Naive B cell (primary cell): ENCODE results near the gene AMBRA1. TPM values are rescaled to one million over a fixed set of nuclear protein-coding genes. Genes with fewer than 3 reads are reported as not detected.
A peak's percentile ranks its signal among the peaks of the same experiment; 100 is the strongest.
"Not testable (repeated sequence)": the region's sequence is repeated elsewhere in the genome, so short reads cannot be mapped to it uniquely, and the experiment has no call there.

Source experiments
- ATAC-seq, 2 donors: fragments of 150-1000 bp; cut with Tn5 transposase; 2 replicates each; pipeline ENCODE4 v1.10.0; 2021; ENCODE audit warnings: low read depth in 2 of 2, mild to moderate bottlenecking in 2 of 2, moderate library complexity in 2 of 2
- DNase-seq: peaks from one replicate; pipeline ENCODE4 v3.0.0; 2022
- H3K27ac Mint-ChIP-seq, 6 donors: one replicate each; pipeline ENCODE4 v1.8.0; 2020 to 2022; ENCODE audit warnings: mild to moderate bottlenecking in 6 of 6, mixed read lengths in 6 of 6, moderate library complexity in 5 of 6, inconsistent platforms in 2 of 6
- H3K27me3 Mint-ChIP-seq, 3 donors: one replicate each; pipeline ENCODE4 v1.8.0; 2021 to 2022; ENCODE audit warnings: mixed read lengths in 3 of 3, mild to moderate bottlenecking in 1 of 3
- H3K36me3 Mint-ChIP-seq, 2 donors: one replicate each; pipeline ENCODE4 v1.8.0; 2020 to 2022; ENCODE audit warnings: mixed read lengths in 2 of 2, inconsistent platforms in 1 of 2, mild to moderate bottlenecking in 1 of 2
- H3K4me1 Mint-ChIP-seq, 3 donors: one replicate each; pipeline ENCODE4 v1.8.0; 2020 to 2022; ENCODE audit warnings: mixed read lengths in 3 of 3, inconsistent platforms in 1 of 3, mild to moderate bottlenecking in 1 of 3, moderate library complexity in 1 of 3
- H3K4me3 Mint-ChIP-seq, 8 donors: one replicate each; pipeline ENCODE4 v1.8.0; 2020 to 2022; ENCODE audit warnings: mild to moderate bottlenecking in 8 of 8, mixed read lengths in 8 of 8, moderate library complexity in 8 of 8, inconsistent platforms in 2 of 8
- H3K9me3 Mint-ChIP-seq, 7 donors: one replicate each; pipeline ENCODE4 v1.8.0; 2020 to 2022; ENCODE audit warnings: mixed read lengths in 7 of 7, mild to moderate bottlenecking in 5 of 7, inconsistent platforms in 2 of 7, moderate library complexity in 1 of 7
- polyA plus RNA-seq, 6 donors: library from polyadenylated mRNA; unstranded; fragments of 300-500 nt; fragmentation: Illumina TruSeq; gene quantifications; one replicate each; pipeline ENCODE4 v1.2.3, GENCODE V29; 2021; ENCODE audit warnings: low read depth in 6 of 6

Gene AMBRA1
- polyA plus RNA-seq, 6 donors from 2014 or later = 6.6 to 11.3 (median 7.8) TPM

DNA sequence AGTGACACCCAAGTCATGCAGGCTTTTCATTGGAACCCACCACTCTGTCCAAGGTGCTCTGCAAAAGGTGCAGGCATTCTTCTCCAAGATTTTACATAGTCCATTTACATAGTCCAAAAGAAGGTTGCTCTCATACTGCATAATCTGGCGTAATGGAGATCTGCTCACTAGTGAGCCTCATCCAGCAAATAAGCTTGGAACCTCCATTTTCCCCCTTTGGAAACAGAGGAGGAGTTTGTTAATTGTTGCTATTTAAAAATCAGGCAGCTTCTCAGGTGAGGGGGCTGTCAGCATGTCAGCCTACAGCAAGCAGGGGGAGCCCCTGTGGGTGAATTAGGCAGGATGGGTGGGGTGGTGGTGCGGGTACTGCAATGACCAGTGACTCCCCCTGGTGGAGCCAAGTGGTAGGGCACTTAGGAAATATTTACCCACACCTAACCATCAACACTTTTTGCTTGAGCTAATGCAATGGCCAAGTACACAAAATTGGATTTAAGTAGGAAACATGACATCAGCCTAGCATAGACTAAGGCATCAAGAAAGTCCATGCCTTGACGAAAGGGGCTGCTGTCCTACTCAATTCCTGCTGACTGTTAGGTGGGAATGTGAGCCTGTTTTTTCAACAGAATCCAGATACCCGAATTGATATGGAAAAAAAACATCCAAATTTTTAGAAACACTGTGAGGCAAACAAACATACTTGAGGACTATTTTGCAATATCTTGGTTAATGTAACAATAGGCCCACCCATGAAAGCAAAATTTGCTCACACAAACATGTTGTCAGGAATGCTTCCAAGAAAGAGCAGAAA is 64.5 kb downstream of the AMBRA1 start:
- H3K9me3 Mint-ChIP-seq = no peaks in the 10 kb centered on the region
- peak; percentile 73 for DNase-seq
- peak overlapping the region in 4 of 6 donors; percentile 23 to 70 (median 44) for H3K27ac Mint-ChIP-seq
- H3K4me3 Mint-ChIP-seq = no peak overlapping the region
- no peaks in the 10 kb centered on the region for H3K27me3 Mint-ChIP-seq
- ATAC-seq = peak; percentile 99 to 100
- H3K4me1 Mint-ChIP-seq = peaks cover 28 to 36% (median 31%) of the 10 kb centered on the region in 3 donors
- H3K36me3 Mint-ChIP-seq = peaks cover 0 to 5% of the 10 kb centered on the region in 2 donors

DNA sequence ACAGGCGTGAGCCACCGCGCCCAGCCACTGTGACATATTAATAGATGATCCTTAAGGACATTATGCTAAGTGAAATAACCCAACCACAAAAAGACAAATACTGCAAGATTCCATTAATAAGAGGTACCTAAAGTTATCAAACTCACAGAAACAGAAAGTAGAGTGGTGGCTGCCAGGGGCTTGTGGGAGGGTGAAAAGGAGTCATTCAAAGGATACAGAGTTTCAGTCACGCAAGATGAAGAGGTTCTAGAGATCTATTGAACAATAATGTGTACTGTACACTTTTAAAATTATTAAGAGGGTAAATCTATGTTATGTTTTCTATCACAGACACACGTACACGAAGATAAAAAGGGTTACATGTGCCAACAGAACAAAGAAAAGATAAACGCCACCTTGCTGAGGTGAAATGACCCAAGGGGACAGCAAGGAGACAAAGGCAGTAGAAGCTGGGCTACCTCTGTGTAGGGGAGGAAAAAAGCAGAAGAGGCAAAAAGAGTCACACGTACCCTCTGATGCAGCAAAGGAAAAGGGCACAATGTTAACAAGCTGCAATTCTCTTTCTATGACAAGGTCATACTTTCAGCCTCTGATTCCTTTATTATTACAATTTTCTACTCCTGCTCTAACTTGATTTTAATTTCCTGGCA is 65.3 kb downstream of the AMBRA1 start:
- Mint-ChIP-seq H3K27ac (peak overlapping the region in 3 of 6 donors; percentile 27 to 70 (median 42)), H3K4me3 (no peak overlapping the region), H3K9me3 (no peaks in the 10 kb centered on the region), H3K36me3 (peaks cover 0 to 5% of the 10 kb centered on the region in 2 donors), H3K4me1 (peaks cover 25 to 34% (median 30%) of the 10 kb centered on the region in 3 donors), H3K27me3 (no peaks in the 10 kb centered on the region)
- no peak for ATAC-seq
- DNase-seq = no peak

DNA sequence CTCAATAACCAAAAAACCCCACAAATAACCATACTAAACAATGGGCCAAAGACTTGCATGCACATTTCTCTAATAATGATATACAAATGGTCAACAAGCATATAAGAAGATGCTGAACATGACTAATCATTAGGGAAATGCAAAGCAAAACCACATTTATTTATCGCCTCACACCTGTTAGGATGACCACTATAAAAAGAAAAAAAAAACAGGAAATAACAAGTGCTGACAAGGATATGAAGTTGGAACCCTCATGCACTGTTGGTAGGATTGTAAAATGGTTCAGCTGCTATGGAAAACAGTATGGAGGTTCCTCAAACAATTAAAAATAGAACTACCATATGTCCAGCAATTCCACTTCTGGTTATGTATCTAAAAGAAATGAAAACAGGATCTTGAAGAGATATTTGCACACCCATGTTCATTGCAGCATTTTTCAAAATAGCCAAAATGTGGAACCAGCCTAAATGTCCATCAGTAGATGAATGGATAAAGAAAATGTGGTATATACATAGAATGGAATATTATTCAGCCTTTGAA is 66.2 kb downstream of the AMBRA1 start:
- H3K9me3 Mint-ChIP-seq = no peaks in the 10 kb centered on the region
- ATAC-seq = no peak
- H3K4me3 Mint-ChIP-seq = no peak overlapping the region

DNA sequence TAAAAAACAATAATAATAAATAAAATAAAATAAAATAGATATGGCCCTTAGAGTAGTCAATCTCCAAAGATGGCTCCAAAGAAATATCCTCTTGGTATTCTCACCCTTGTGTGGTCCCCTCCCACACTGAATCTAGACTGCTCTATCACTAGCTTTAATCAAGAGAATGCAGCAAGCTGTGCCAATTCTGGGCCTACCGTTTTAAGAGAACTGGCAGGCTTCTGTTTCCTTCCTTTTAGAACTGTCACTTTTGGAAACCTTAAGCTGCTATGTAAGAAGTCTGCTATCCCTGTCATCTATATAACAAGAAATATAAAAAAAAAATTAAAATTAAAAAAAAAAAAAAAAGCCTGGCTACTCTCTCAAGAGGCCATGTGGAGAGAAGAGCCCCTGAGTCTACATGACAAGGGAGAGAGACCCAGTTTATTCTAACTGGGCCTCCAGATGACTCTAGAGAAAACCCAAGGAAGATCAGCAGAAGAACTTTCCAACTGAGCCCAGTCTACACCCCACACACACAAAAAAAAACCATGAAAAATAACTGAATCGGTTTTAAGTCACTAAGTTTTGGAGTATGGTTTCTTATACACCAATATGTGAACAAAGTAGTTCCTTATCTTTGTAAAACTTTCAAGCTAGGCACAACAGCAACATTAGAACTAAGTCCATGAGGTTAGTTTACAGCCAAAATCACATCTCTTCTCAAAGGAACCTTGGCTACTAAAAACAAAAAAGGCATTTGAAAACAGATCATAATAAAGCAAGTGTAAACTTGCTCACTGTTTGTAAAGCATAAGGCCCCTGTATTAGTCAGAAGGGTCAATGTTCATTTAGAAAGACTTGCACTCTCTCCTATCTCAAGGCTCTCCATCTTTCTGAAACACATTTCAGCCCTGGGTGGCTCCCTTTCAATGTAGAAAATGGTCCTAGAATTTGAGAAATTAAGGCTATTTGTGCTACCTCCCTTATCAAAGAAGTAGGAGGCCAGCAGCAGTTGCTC is 67.3 kb downstream of the AMBRA1 start:
- H3K4me1 Mint-ChIP-seq = peaks cover 40 to 50% (median 49%) of the 10 kb centered on the region in 3 donors
- H3K36me3 Mint-ChIP-seq = peaks cover 0 to 5% of the 10 kb centered on the region in 2 donors
- no peaks in the 10 kb centered on the region for H3K9me3 Mint-ChIP-seq
- no peaks in the 10 kb centered on the region for H3K27me3 Mint-ChIP-seq
- peak overlapping the region in 1 of 6 donors; percentile 54 for H3K27ac Mint-ChIP-seq
- ATAC-seq = no peak
- no peak for DNase-seq
- peak overlapping the region in 1 of 8 donors; percentile 22 for H3K4me3 Mint-ChIP-seq

More for the DNA sequence above, 66.2 kb downstream of the AMBRA1 start:
- Mint-ChIP-seq H3K27ac (no peak overlapping the region), H3K27me3 (no peaks in the 10 kb centered on the region), H3K4me1 (peaks cover 30 to 39% (median 37%) of the 10 kb centered on the region in 3 donors), H3K36me3 (peaks cover 0 to 5% of the 10 kb centered on the region in 2 donors)
- no peak for DNase-seq

DNA sequence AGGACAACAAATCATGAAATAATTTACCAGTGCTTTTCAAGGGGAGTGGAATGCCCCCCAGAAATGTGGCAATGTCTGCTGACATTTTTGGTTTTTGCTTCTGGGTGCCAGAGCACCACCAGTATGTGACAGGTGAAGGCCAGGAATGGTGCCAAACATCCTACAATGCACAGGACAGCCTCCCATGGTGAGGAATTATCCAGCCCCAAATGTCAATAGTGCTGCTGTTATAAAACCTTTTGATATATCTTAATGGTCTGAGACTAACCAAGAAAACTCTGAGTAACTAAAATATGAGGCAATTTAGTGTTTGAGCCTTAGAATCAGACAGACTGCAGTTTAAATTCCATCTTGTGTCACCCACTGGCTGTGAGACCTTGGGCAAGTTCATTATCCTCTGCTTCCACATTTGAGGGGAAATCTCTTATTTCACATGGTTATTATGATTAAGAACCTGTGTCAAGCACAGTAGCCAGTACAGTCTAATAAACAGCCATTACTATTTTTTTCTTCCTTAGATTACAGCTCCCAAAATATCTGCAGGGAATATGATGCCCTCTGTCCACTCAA is 69.5 kb downstream of the AMBRA1 start:
- Mint-ChIP-seq H3K36me3 (peaks cover 0 to 5% of the 10 kb centered on the region in 2 donors), H3K4me1 (peaks cover 34 to 43% (median 40%) of the 10 kb centered on the region in 3 donors)

DNA sequence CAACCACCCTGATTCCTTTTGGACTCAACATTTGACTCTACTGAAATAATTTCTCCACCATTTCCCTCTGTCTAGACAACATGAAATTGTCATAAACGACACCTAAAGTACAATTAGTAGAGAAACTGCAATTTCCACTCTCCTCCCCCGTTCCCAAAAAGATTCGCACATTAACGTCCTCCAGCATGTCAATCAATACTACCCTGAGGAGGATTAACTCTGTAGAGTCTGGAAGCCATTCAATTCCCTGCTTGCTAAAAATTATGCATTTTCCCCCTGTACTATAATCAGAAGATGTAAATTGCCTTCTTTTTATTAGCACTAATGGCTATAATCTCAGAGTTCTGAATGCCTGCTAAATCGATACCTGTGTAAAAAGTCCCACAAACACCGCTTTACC is 70.5 kb downstream of the AMBRA1 start:
- DNase-seq (no peak), ATAC-seq (no peak)
- H3K27me3 Mint-ChIP-seq = no peaks in the 10 kb centered on the region
- peak overlapping the region in 3 of 6 donors; percentile 2 to 82 (median 43) for H3K27ac Mint-ChIP-seq
- no peaks in the 10 kb centered on the region for H3K9me3 Mint-ChIP-seq
- no peak overlapping the region for H3K4me3 Mint-ChIP-seq
- H3K4me1 Mint-ChIP-seq = peaks cover 27 to 38% (median 30%) of the 10 kb centered on the region in 3 donors
- H3K36me3 Mint-ChIP-seq = peaks cover 0 to 5% of the 10 kb centered on the region in 2 donors

More for the DNA sequence above, 69.5 kb downstream of the AMBRA1 start:
- Mint-ChIP-seq H3K4me3 (no peak overlapping the region), H3K27ac (no peak overlapping the region), H3K9me3 (no peaks in the 10 kb centered on the region), H3K27me3 (no peaks in the 10 kb centered on the region)
- ATAC-seq = no peak
- no peak for DNase-seq

DNA sequence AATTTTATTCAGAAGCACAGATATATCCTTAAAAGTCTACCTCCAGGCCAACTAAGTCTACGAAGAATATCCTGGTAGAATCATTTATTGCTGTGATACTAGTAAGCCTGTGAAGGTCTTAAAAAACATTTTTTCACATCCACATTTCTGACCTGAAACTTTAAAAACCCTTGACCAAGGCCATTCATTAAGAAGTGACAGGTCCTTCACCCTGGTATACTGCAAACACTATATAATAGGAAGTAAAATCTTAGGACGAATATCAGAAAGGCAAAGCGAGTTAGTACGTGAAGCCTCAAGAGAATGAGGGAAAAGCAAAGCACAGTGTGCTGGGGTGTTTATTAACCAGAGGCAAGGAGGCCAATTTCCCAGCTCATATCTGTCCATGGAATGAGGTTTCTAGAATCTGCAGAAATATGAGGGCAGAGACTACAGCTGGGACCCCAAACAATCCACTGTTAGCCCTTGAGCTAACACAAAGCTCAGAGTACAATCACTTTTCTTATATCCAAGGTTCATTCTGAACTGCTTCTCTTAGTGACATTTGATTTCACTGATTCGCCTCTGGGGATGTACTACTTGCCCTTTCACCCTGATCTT is 71.0 kb downstream of the AMBRA1 start:
- Mint-ChIP-seq H3K9me3 (no peaks in the 10 kb centered on the region), H3K4me3 (no peak overlapping the region), H3K27me3 (no peaks in the 10 kb centered on the region), H3K4me1 (peaks cover 26 to 38% (median 28%) of the 10 kb centered on the region in 3 donors), H3K36me3 (peaks cover 0 to 5% of the 10 kb centered on the region in 2 donors), H3K27ac (peak overlapping the region in 2 of 6 donors; percentile 18 to 43)
- no peak for ATAC-seq
- DNase-seq = no peak

DNA sequence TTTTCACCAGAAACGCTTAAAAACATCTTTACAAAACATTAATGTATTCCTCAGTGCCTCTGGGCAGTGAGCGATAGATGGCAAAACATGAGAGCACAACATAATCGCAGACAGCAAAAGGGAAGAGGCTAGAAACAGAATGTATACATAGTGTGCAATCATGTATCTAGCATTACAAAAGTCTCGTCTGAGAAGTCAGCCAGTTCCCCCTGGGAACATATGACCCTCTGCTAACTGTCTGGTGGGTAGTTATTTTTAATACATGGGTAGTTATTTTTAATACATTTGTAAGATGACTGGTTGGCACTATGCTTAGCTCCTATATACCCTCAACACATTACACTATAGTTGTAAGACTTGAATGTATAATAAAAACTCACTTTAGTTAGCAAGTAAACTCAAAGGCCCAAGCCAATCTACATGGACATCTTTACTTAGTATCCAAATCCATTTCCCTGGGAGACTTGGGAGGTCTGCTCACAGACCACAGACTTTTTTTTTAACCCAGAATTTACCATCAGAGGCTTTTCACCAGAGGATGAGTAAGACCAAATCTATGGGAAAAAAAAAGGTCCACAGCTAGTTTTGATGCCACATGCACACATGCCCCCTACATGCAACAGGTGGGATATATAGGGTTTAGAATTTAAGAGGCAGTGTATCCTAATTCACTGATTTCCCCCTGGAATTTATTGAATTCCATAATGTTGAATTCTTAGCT is 71.7 kb downstream of the AMBRA1 start:
- H3K27ac Mint-ChIP-seq = no peak overlapping the region
- H3K27me3 Mint-ChIP-seq = no peaks in the 10 kb centered on the region
- H3K9me3 Mint-ChIP-seq = no peaks in the 10 kb centered on the region
- H3K4me3 Mint-ChIP-seq = no peak overlapping the region
- H3K36me3 Mint-ChIP-seq = peaks cover 0 to 5% of the 10 kb centered on the region in 2 donors
- DNase-seq (no peak), ATAC-seq (no peak)
- H3K4me1 Mint-ChIP-seq = peaks cover 22 to 35% (median 28%) of the 10 kb centered on the region in 3 donors

DNA sequence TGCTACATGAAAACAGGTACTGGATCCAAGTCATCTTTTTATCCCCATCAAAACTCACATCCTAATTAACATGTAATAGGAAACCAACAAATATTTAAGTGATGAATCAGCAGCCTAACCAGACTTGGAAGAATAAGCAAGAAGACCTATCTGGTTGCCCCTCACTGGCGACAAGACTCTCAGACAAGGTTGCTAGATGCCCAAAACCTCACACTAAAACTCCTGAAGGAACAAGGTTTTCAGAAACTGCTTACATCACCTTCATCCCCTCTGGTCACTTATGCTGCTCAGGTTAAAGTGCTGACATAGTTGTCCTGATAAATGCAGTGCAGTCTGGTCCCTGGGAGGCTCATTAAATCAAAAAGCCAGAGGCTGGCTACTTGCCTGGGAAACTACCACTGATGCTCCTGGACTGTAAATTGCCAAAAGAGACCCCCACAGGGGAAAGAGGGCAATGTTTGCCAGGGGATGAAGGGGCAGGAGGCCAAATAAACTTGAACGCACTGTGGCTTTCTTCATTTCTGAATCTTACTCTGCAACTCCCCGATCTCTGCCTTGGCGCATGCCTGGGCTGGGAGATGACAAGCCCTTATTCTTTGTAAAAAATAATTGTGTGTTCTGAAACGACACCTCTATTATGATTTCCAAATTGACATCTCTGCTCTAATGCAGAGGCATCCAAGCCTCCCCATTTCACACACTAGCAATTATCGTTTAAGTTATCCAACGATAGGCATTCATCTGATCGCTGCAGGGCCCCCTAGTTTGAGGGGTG is 72.7 kb downstream of the AMBRA1 start:
- DNase-seq = no peak
- no peak for ATAC-seq
- Mint-ChIP-seq H3K4me3 (peak overlapping the region in 1 of 8 donors; percentile 12), H3K27me3 (no peaks in the 10 kb centered on the region), H3K27ac (no peak overlapping the region), H3K4me1 (peaks cover 22 to 31% (median 28%) of the 10 kb centered on the region in 3 donors), H3K36me3 (no peaks in the 10 kb centered on the region), H3K9me3 (no peaks in the 10 kb centered on the region)

DNA sequence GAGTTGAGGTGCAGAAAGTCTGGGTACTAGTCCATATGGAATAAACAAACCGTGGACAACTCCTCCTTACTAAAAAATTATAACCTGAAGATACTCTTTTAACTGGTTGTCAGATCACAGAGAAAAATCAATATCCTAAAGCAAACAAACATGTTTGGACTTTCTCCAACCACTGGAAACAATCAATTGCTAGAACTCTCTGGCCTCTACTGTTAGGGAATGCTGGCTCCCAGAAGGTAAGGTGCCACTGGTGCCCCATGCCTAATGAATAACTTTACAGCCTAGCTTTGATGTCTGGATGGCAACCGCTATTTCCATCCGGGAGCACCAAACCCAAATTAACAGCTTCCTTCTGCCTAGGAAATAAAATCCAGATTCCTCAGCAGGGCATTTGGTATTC is 74.5 kb downstream of the AMBRA1 start:
- ATAC-seq = no peak
- no peaks in the 10 kb centered on the region for H3K9me3 Mint-ChIP-seq
- peaks cover 26 to 32% (median 26%) of the 10 kb centered on the region in 3 donors for H3K4me1 Mint-ChIP-seq
- H3K36me3 Mint-ChIP-seq = no peaks in the 10 kb centered on the region
- no peaks in the 10 kb centered on the region for H3K27me3 Mint-ChIP-seq
- peak overlapping the region in 2 of 6 donors; percentile 9 to 15 for H3K27ac Mint-ChIP-seq
- DNase-seq = no peak
- no peak overlapping the region for H3K4me3 Mint-ChIP-seq

DNA sequence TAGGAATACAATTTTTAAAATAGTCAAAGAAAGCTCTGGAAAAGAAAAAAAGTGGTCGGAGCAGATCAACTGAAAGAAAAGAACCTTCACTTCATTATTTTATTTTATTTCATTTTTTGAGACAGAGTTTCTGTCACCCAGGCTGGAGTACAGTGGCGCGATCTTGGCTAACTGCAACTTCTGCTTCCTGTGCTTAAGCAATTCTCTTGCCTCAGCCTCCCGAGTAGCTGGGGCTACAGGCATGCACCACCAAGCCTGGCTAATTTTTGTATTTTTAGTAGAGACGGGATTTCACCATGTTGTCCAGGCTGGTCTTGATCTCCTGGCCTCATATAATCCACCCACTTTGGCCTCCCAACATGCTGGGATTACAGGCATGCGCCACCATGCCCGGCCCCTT is 74.9 kb downstream of the AMBRA1 start:
- H3K27me3 Mint-ChIP-seq = not testable (repeated sequence)
- H3K4me1 Mint-ChIP-seq = peaks cover 26 to 33% (median 30%) of the 10 kb centered on the region in 3 donors

More for the DNA sequence above, 74.9 kb downstream of the AMBRA1 start:
- ATAC-seq, H3K4me3 Mint-ChIP-seq, H3K36me3 Mint-ChIP-seq, DNase-seq, H3K9me3 Mint-ChIP-seq: not testable (repeated sequence)
- peak overlapping the region in 1 of 6 donors; percentile 9 for H3K27ac Mint-ChIP-seq
